Astrocyte of the hippocampus (primary cell): ENCODE data around the gene CEP89.
"Not testable (repeated sequence)": the region's sequence is repeated elsewhere in the genome, so short reads cannot be mapped to it uniquely, and the experiment has no call there.

Source experiments
- DNase-seq: peaks from one replicate; pipeline ENCODE4 v3.0.0; 2011; ENCODE audit warnings: low read depth, low spot score

The CEP89 gene

DNA sequence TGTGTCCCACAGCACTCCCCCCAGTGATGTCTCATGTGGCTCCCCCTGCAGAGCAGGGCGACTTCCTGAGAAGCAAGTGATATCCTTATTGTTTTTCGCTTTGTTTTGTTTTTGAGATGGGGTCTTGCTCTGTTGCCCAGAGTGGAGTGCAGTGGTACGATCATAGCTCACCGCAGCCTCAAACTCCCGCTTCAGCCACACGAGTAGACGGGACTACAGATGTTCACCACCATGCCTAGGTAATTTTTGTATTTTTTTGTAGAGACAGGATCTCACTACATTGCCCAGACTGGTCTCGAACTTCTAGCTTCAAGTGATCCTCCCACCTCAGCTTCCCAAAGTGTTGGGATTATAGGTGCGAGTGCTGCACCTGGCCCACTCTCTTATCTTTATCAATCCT is 5.0 kb downstream of the CEP89 start:
- DNase-seq: no peak

DNA sequence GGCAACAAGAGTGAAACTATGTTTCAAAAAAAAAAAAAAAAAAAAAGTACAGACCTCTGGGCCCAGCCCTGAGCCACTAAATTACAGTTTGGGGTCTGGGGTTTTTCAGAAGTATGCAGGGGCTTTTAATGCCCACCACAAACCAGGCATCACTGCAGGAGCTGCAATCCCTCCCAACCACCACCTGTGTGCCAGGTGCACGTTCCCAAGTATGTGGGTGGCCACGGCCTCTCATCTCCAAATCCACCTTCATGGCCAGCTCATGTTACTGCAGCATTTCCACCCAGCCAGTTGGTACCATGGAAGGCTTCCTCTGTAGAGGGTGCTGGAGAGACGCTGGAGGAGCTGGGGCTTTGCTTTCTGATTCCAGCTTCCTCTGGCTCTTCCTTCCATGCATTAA is 26.5 kb downstream of the CEP89 start:
- DNase-seq: no peak

DNA sequence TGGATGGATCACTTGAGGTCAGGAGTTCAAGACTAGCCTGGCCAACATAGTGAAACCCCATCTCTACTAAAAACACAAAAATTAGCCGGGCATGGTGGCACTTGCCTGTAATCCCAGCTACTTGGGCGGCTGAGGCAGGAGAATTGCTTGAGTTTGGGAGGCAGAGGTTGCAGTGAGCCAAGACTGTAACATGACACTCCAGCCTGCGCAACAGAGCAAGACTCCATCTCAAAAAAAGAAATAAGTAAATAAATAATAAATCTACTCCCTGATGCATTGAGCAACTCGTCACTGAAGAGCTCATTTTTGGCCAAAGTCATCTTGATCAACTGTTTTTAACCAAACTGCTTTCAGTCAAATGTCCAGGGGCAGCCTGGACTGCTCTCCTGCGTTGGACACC is 30.5 kb downstream of the CEP89 start:
- not testable (repeated sequence) for DNase-seq

DNA sequence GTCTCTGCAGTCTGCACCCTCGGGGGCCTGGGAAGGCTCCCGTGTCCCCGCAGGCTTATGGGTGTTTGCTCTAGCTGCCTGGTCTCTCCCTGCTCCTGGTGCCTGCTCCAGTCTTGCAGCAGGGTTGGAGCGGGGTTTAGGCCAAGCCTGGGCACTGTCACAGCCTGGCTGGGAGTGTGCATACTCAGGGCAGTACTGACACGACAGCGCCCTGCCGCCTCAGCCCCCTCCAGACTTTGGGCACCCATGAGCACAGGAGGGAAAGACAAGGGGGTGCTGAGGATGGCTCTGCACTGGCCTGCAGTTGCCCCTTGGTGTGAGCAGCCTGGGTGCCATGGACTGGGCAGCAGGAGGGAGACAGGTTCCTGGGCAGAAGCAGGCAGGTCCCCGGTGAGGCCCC is 35.7 kb downstream of the CEP89 start:
- DNase-seq: no peak

DNA sequence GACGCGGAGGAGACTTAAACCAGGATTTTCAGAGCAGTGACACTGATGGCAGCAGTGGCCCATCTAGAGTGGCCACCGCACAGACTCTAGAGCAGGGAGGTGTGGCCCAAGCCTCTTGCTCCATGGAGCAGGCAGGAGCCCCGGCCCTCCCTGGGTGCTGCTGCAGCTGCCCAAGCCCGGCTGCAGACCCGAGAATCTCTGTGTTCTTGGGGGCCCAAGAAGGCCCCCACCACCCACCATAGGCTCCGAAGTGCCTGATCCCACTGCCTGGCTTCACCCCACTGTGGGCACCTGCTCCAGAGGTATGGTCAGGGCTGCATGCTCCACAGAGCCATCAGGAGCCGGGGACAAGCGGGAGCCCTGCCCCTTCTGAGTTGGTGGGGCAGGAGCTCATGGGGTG is 36.1 kb downstream of the CEP89 start:
- no peak for DNase-seq

DNA sequence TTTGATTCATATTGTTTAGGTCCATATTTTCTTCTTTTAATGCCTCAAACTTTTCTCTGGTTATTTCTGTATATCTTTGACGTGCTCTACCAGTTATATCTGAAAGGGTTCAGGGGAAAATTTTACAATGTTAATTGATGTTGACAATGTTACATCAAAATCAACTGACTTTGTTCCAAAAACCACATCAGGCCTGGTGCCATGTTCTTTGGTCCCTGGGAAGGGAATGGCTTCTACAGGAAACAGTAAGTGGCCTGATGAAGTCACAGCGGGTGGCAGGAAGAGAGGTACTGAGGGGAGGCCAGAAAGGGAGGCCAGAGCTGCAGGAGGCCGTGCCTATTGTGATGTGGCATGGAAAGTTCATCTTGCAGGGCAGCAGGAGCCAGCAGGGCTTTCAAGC is 38.2 kb downstream of the CEP89 start:
- no peak for DNase-seq

DNA sequence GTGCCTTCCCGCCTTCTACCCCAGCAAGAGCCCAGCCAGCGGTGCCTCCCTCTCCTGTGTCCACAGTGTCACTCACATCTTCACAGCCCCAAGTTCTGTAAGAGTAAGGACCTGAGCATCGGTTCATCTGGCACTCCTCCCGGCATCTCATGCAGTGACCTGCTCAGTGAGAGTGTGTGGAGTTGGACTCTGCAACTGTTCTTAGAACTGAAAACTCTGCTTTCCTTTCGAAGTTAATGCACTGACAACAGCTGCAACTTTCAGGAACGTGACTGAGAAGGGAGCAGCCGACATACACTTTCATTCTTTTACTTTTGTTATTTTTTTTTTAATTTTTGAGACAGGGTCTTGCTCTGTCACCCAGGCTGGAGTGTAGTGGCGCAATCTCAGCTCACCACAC is 41.2 kb downstream of the CEP89 start:
- DNase-seq: no peak

DNA sequence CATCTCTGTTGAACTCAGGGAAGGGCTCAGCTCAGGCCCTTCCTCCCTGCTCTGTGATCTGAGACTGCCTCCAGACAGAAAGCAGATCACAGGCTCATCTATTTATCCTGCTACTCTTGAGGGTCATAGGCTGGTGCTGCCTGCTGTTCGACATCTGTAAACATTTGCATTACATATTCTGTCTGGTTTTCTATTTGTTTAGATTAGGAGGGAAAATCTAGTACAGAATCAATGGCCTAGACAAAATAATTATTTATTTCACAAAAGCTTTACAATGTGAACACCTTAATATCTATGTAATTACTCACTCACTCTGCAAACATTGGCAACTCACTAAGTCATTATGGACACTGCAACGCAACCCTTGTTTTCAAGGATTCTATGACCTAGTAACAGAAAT is 43.0 kb downstream of the CEP89 start:
- DNase-seq: no peak

DNA sequence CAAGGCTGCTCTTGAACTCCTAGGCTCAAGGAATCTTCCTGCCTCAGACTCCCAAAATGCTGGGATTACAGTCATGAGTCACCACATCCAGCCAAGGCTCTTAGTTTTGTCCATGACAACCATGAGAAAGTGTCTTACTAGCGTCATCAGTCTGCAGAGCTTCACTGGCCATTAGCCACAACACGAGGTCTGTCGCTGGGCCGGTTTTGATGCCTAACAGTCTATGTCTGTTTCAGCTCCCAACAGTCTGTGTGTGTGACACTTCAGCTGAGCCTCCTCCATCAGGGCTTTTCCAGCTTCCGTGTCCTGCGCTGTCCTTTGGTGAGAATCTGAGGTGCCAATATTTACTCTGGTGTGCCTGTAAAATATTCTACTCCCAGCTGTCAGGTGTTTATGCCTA is 47.6 kb downstream of the CEP89 start:
- no peak for DNase-seq

DNA sequence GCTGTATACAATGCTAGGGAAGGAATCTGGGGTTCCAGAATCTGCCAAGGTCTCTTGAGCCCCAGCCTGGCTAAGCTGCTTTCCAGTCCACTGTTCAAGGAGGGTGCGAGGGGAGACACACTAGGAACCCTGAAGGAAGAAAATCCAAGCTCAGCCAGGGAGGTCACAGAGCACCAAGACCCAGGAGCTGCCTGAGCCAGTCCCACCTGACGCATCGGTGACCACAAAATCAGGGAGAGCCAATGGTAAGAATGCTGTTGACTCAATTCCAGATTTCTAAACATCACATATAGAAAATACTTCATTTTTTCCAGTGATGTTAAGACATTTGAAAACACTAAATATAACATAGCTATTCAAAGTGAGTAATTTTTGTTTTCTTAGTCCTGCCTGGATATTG is 50.1 kb downstream of the CEP89 start:
- no peak for DNase-seq

DNA sequence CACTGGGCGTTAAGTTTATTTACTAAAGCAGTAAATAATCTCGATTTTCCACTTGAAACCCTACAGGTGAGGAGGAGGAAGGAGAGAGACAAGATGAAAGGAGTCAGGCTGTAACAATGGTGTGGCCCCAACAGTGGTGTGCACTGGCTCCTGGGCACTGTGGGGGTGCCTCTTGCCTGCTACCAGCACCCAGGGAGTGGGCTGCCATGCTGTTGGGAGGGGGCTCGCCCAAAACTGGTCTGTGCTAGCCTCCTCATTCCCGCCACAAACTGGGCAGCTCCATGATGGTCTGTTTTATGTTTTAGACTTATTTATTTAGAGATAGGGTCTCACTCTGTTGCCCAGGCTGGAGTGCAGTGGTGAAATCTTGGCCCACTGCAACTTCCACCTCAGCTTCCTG is 52.4 kb downstream of the CEP89 start:
- DNase-seq: no peak

DNA sequence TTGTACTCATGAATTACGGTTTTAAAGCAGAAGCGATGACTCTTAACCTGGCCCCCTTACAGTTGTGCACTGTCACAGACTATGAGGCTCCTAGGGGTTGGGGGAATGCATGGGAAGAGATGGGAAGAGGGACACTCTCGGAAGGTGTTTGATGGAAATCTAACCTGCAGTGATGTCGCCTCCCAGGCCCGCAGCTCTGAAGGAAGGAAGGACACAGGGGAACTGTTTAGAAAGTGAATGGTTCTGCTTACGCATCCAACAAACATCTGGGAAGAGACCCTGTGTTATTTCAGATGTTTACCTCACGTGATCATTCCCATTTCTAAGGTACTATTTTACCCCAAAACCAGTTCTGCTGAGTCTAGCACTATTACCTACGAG is 54.2 kb downstream of the CEP89 start:
- no peak for DNase-seq

DNA sequence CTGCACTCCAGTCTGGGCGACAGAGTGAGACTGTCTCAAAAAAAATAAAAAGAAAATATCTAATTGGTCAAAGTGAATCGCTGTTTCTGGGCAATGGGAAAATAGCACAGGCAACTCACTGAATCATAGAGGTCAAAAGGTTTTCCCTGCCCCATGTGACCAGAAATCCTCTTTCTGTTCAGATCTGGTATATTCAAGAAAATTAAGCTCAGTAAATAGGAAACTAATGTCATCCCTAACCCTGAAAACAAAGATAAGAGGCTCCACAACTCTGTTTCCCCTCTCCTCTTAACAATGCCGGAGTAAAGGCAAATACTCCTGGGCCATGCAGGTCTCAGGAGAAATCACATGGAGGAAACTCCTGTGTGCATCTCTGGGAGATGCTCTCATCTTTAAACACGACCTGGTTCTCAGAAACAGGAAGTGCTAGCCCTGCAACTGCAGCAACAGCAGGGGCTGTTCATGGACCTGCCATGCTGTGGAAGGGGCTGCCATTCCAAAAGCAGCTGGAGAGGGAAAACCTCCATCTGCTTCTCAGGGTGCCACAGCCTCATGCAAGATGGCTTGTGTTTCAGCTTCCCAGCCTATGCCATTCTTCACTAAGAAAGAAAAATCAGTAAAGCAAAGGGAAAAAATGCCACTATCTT is 54.7 kb downstream of the CEP89 start:
- no peak for DNase-seq

DNA sequence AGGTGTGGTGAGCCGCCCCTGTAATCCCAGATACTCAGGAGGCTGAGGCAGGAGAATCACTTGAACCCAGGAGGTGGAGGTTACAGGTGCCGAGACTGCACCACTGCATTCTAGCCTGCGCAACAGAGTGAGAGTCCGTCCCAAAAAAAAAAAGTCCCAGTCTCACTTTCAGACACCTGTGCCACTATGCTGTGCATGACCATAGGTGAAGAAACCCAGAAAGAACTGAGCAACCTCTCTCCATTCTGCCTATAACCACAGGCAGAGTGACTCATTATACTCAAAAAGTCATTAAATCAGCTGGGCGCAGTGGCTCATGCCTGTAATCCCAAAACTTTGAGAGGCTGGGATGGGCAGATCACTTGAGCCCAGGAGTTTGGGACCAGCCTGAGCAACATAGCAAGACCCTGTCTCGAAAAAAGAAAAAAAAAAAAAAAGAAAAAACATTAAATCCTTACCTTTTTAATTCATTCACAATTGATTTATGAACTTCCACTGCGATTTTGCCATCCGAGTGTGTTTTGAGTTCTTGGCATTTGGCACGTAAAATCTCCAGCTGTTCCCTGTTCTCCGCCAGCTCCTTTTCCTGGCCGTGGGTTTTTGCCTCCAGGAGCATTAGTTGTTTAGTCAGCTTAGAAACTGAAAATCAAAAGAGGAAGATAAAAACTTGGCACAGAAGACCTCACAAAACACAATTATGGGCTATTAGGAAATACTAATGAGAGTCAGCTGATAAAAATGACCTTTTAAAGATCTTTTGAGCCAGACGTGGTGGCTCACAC is 56.7 kb downstream of the CEP89 start:
- peak; percentile 3 for DNase-seq

DNA sequence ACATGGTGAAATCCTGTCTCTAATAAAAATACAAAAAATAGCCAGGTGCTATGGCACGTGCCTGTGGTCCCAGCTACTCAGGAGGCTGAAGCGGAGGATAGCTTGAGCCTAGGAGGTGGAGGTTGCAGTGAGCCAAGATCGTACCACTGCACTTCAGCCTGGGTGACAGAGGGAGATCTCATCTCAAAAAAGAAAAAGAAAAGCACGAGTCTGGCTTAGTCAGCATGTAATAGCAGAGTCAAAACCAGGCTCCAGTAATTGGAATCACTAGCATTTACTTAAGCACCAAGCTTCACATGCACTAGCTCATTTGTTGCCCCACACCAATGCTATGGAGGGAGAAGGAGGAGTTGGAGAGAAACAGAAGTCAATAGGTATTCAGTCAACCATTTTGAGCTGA is 60.3 kb downstream of the CEP89 start:
- DNase-seq: no peak

DNA sequence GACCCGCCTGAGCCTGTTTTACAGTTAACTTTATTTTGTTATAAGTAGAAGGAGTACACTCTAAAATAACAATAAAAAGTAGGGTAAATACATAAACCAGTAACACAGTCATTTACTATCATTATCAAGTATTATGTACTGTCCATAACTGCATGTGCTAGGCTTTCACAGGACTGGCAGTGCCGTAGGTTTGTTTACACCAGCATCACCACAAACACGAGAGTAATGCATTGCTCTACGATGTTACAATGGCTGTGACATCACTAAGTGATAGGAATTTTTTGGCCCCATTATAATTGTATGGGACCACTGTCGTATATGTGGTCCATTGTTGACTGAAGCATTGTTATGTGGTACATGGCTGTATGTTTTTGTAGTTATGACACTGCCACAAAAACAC is 60.9 kb downstream of the CEP89 start:
- DNase-seq: no peak

DNA sequence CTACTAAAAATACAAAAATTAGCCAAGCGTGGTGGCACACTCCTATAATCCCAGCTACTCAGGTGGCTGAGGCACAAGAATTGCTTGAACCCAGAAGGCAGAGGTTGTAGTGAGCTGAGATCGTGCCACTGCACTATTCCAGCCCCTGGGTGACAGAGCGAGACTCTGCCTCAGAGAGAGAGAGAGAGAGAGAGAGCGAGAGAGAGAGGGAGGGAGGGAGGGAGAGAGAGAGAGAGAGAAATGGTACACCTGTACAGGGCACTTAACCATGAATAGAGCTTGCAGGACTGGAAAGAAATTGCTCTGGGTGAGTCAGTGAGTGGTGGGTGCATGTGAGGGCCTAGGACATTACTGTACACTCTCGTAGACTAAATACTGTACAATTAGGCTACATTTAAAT is 61.7 kb downstream of the CEP89 start:
- no peak for DNase-seq

DNA sequence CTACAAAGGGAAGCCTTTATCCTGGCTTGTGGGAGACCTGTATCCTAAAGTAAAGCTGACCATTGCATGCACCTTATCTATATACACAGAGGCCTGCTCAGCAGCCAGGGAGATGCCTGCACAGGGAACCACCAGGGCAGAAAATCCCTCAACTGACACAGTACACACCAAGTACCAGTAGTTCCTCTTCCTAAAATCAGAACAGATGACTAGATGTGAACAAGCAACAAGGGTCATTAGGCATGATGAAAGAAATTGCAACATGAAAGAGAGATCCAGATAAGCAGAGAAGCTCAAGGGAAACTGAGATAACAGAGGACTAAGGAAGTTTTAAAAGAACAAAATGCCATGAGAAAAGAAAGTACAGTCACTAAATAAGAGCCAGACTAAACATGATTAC is 62.5 kb downstream of the CEP89 start:
- no peak for DNase-seq

DNA sequence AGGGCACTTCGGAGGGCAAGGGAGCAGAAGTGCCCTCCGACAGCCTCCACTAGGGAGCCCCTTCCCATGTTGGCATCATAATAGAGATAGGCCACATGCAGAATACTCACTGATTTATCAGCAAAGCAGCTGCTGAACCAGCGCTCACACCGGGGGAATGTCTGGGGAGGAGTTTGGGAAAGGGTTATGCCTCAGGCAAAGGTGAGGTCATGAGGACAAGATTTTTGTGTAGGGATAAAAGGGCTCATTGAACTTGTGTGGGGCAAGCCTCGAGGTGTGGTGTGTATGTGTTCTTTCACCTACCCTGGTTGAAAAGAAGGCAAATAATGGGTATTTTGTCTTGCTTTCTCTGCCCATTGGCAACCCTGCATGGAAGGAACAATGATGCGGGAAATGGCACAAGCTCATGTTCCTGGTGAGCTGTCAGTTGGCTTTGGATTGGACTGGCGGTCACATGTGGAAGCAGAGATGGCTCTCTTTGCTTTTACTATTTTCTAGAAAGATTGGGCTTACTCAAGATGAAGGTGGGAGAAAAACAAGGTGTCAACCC is 63.0 kb downstream of the CEP89 start:
- no peak for DNase-seq

DNA sequence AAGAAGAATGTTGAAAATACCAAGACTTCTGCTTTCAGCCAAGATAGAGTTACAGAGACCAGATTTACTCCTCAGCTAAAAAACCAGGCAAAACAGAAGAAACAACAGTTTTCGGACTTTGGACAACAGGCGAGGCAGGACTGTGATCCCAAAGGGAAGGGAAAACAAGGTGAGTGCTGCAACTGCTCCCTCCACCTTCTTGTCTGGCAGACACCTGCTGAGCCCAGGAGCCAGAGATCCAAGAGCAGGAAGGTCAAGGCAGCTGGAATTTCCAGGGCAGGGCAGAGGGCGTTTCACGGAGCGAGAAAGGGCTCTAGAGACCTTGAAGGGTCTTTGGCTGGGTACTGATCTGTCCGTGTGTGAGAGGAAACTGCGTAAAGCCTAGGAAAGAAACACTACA is 69.3 kb downstream of the CEP89 start:
- DNase-seq: no peak

DNA sequence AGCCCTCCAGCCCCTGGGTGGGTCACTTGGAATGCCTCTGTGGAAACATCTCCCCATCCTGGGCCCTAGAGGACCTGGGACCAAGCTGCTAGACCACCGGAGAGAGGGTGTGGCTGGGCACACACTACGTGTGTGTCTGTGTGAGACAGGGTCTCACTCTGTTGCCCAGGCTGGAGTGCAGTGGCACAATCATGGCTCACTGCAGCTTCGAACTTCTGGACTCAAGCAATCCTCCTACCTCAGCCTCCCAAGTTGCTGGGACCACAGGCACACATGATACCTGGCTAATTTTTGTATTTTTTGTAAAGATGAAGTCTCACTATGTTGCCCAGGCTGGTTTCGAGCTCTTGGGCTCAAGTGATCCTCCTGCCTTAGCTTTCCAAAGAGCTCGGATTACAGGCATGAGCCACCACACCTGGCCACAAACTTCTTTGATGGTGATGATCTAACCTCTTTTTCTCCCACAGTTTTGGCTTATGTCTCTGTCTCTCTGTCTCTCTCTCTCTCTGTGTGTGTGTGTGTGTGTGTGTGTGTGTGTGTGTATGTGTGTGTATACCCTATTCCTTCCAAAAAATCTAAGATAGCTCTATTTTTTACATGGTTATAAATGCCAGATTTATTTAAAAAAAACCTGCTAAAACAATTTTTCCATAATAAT is 70.1 kb downstream of the CEP89 start:
- no peak for DNase-seq

DNA sequence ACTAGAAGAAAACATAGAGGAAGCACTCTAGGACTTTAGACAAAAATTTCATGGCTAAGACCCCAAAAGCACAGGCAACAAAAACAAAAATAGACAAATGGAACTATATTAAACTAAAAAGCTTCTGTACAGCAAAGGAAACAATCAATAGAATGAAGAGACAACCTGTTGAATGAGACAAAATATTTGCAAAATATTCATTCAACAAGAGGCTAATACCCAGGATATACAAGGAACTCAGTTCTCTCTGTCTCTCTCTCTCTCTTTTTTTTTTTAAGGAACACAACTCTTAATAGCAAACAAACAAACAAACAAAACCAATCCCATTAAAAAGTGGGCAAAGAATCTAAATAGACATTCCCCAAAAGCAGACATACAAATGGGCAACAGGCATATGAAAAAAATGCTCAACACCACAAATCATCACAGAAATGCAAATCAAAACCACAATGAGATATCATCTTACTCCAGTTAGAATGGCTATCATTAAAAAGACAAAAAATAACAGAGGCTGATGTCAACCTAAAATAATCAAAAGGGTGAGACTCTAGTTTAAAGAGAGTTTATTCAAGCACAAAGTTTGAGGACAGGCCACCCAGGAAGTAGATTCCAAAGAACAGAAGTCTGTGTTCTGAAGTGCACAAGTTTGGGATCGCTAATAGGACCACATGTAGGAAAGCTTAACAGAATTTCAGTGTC is 75.1 kb downstream of the CEP89 start:
- DNase-seq: peak; percentile 23
